Neural progenitor cell (in vitro differentiated cells): ENCODE results near the gene DPYSL5. TPM values are rescaled to one million over a fixed set of nuclear protein-coding genes. Genes with fewer than 3 reads are reported as not detected.
A peak's percentile ranks its signal among the peaks of the same experiment; 100 is the strongest.

Experiments
- DNase-seq: peaks from one replicate; pipeline ENCODE4 v3.0.0-alpha.2; 2016; ENCODE audit warnings: low spot score
- H2AFZ ChIP-seq: fragments of 200-600 bp; sonication (generic); replicated peaks from 2 replicates; pipeline ENCODE4 v1.6.1; 2016; ENCODE audit warnings: antibody characterized with exemption
- H3F3A ChIP-seq: fragments of 200-600 bp; sonication (generic); 2 replicates; pipeline ENCODE4 v1.6.1; 2016; ENCODE audit warnings: antibody characterized with exemption, low read depth
- H3K27ac ChIP-seq: fragments of 200-600 bp; sonication (generic); 2 replicates; pipeline ENCODE4 v1.5.1; 2016; ENCODE audit warnings: mild to moderate bottlenecking
- H3K27me3 ChIP-seq: fragments of 200-600 bp; sonication (generic); 2 replicates; pipeline ENCODE4 v1.6.1; 2016; ENCODE audit warnings: mild to moderate bottlenecking, moderate library complexity
- H3K36me3 ChIP-seq: fragments of 200-600 bp; sonication (generic); 2 replicates; pipeline ENCODE4 v1.5.1; 2016
- H3K4me1 ChIP-seq: fragments of 200-600 bp; sonication (generic); 2 replicates; pipeline ENCODE4 v1.6.1; 2016; ENCODE audit warnings: mixed run types
- H3K4me2 ChIP-seq: fragments of 200-600 bp; sonication (generic); 2 replicates; pipeline ENCODE4 v1.6.1; 2016
- H3K4me3 ChIP-seq: fragments of 200-600 bp; sonication (generic); 2 replicates; pipeline ENCODE4 v1.5.1; 2016
- H3K79me2 ChIP-seq: fragments of 200-600 bp; sonication (generic); 2 replicates; pipeline ENCODE4 v1.6.1; 2016; ENCODE audit warnings: low read depth
- H3K9ac ChIP-seq: fragments of 200-600 bp; sonication (generic); 2 replicates; pipeline ENCODE4 v1.6.1; 2016
- H3K9me3 ChIP-seq: fragments of 200-600 bp; sonication (generic); 2 replicates; pipeline ENCODE4 v1.5.1; 2016; ENCODE audit warnings: low read depth
- H4K20me1 ChIP-seq: fragments of 200-600 bp; sonication (generic); 2 replicates; pipeline ENCODE4 v1.6.1; 2016; ENCODE audit warnings: low read depth
- H3K27ac Mint-ChIP-seq: 3 replicates; pipeline ENCODE4 v1.8.0; 2021; ENCODE audit warnings: mixed read lengths
- H3K27me3 Mint-ChIP-seq: 2 replicates; pipeline ENCODE4 v1.8.0; 2022; ENCODE audit warnings: low read depth, mild to moderate bottlenecking, inconsistent platforms, moderate library complexity, mixed read lengths; ENCODE audit not compliant: insufficient read depth
- H3K36me3 Mint-ChIP-seq: 3 replicates; pipeline ENCODE4 v1.8.0; 2021; ENCODE audit warnings: mixed read lengths
- H3K4me1 Mint-ChIP-seq: 3 replicates; pipeline ENCODE4 v1.8.0; 2021; ENCODE audit warnings: mixed read lengths
- H3K4me3 Mint-ChIP-seq: 3 replicates; pipeline ENCODE4 v1.8.0; 2021; ENCODE audit warnings: mild to moderate bottlenecking, moderate library complexity, mixed read lengths
- H3K9me3 Mint-ChIP-seq: 3 replicates; pipeline ENCODE4 v1.8.0; 2020; ENCODE audit warnings: mixed read lengths
- EZH2 ChIP-seq: fragments of 200-600 bp; sonication (generic); IDR thresholded peaks from 2 replicates; pipeline ENCODE4 v1.6.1; 2017; ENCODE audit warnings: antibody characterized with exemption, mild to moderate bottlenecking, moderate library complexity
- EZH2phosphoT487 ChIP-seq: fragments of 200-600 bp; sonication (generic); IDR thresholded peaks from 2 replicates; pipeline ENCODE4 v1.6.1; 2017; ENCODE audit warnings: antibody characterized with exemption
- total RNA-seq: library from RNA; depleted of rRNA; stranded (reverse); fragments of >200 nt; gene quantifications from 2 replicates; pipeline ENCODE4 v1.2.3, GENCODE V29; 2015; ENCODE audit warnings: low replicate concordance
- TF ChIP-seq, protein P1 (sequence below): fragments of 200-600 bp; sonication (generic); IDR thresholded peaks from 2 replicates; pipeline ENCODE4 v1.5.1; 2017; ENCODE audit warnings: antibody characterized with exemption, mild to moderate bottlenecking

DPYSL5 gene
- total RNA-seq, 1 donor from 2014 or later, result 46.3 TPM

DNA sequence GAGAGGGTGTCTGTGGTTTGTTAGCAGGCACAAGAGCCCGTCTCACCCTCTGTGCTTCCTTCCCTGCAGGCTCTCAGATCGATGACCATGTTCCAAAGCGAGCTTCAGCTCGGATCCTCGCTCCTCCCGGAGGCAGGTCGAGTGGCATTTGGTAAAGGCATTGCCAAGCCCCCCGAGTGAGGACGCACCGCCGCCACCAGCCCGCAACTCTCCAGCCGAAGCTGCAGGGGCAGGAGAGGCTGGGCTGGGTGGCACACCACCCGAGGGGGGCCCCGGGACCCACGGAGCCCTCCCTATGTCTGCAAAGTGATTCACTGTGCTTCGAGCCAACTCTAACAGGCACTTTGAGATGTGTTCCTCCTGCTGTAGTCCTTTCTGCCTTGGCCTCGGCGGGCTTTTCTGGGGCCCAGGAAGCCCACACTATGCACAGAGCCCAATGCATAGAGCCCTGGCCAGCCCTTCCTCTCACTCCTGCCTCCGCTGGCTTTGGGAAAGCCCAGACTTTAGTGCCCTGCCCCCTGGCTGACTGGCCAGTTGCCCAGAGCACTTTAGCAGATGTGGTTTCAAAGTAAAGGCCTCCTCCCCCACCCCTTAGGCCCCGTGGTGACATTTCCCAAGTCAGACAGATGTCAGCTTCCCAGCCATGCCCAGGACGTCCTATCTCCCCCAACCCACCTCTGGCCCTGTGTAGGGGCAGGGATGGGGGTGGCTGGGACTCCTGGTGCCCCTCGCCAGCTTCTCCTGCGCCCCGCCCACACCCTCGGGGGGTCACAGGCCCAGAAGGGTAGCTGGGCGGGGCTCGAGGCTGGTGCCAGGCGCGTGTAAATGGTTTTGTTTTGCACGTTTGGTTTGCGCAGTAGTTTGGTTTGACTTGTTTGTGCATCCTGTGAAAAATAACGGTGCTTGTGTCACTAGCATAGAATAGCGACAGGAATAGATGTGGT, 99.2 kb downstream of the DPYSL5 start:
- Histone ChIP-seq H3K9me3 (no peaks in the 10 kb centered on the region), H3K4me2 (no peak overlapping the region), H3F3A (peaks cover 30% of the 10 kb centered on the region), H4K20me1 (peaks cover 44% of the 10 kb centered on the region), H3K27ac (peak overlapping the region; percentile 46), H3K36me3 (no peaks in the 10 kb centered on the region), H3K9ac (no peak overlapping the region), H3K79me2 (no peaks in the 10 kb centered on the region), H2AFZ (no peak overlapping the region), H3K4me1 (peaks cover 8% of the 10 kb centered on the region), H3K27me3 (no peaks in the 10 kb centered on the region), H3K4me3 (no peak overlapping the region)
- no peak for DNase-seq
- Mint-ChIP-seq H3K36me3 (peaks cover 38% of the 10 kb centered on the region), H3K27ac (no peak overlapping the region), H3K27me3 (peaks cover 4% of the 10 kb centered on the region), H3K4me3 (no peak overlapping the region), H3K9me3 (no peaks in the 10 kb centered on the region), H3K4me1 (peaks cover 5% of the 10 kb centered on the region)
- TF ChIP-seq, protein P1, sequence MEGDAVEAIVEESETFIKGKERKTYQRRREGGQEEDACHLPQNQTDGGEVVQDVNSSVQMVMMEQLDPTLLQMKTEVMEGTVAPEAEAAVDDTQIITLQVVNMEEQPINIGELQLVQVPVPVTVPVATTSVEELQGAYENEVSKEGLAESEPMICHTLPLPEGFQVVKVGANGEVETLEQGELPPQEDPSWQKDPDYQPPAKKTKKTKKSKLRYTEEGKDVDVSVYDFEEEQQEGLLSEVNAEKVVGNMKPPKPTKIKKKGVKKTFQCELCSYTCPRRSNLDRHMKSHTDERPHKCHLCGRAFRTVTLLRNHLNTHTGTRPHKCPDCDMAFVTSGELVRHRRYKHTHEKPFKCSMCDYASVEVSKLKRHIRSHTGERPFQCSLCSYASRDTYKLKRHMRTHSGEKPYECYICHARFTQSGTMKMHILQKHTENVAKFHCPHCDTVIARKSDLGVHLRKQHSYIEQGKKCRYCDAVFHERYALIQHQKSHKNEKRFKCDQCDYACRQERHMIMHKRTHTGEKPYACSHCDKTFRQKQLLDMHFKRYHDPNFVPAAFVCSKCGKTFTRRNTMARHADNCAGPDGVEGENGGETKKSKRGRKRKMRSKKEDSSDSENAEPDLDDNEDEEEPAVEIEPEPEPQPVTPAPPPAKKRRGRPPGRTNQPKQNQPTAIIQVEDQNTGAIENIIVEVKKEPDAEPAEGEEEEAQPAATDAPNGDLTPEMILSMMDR, result no peak
- TF ChIP-seq EZH2phosphoT487 (no peak), EZH2 (no peak)

DNA sequence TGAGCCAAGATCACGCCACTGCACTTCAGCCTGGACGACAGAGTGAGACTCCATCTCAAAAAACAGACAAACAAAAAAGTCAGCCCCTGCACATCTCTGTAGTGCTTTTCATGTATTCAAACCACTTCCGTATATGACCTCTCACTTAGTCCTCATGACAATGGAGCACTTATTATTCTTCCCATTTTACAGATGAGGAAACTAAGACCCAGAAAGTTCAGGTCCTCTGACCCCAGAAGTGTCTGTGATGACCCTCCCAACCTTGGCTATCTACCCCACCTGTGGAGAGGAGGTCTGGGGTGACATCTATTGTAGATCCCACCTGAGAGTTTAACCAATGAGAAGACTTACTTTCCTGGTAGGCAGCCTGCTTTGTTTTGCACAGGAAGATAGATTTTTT, 100.9 kb downstream of the DPYSL5 start:
- no peak for TF ChIP-seq EZH2
- TF ChIP-seq, protein P1, result no peak
- TF ChIP-seq EZH2phosphoT487, result no peak
- Histone ChIP-seq H3K9me3 (no peaks in the 10 kb centered on the region), H4K20me1 (peaks cover 32% of the 10 kb centered on the region), H3K4me2 (no peak overlapping the region), H3K27ac (no peak overlapping the region), H3F3A (peaks cover 32% of the 10 kb centered on the region), H3K36me3 (no peaks in the 10 kb centered on the region), H2AFZ (no peak overlapping the region), H3K79me2 (no peaks in the 10 kb centered on the region), H3K9ac (no peak overlapping the region), H3K4me3 (no peak overlapping the region), H3K27me3 (no peaks in the 10 kb centered on the region), H3K4me1 (peaks cover 8% of the 10 kb centered on the region)
- H3K4me1 Mint-ChIP-seq, result no peaks in the 10 kb centered on the region
- no peak for DNase-seq
- H3K36me3 Mint-ChIP-seq, result peaks cover 25% of the 10 kb centered on the region
- no peak overlapping the region for H3K27ac Mint-ChIP-seq
- H3K4me3 Mint-ChIP-seq, result no peak overlapping the region
- peaks cover 2% of the 10 kb centered on the region for H3K27me3 Mint-ChIP-seq
- no peaks in the 10 kb centered on the region for H3K9me3 Mint-ChIP-seq

DNA sequence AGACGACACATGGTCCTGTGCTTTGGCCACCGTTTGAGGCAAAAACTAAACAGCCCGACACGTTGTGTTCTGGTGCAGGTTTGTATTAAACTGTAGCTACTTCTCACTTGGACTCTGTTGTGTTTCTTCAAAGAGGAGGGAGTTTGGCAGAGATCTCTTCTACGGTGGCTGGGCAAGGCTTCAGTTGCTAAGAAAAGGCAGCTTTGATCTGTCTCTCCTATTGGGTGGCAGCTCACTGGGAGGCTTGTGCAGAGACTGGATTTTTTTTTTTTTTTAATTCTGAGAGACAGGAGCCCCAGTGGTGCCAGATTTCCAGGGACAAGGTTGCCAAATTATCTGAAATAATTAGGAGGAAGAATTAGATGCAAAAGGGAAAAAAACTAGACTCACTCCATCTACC, 102.3 kb downstream of the DPYSL5 start:
- H3K9me3 ChIP-seq, result no peaks in the 10 kb centered on the region
- TF ChIP-seq EZH2, result no peak
- TF ChIP-seq, protein P1, result no peak
- no peak for TF ChIP-seq EZH2phosphoT487
- no peaks in the 10 kb centered on the region for H3K36me3 ChIP-seq
- H3K9ac ChIP-seq, result no peak overlapping the region
- Mint-ChIP-seq H3K27ac (no peak overlapping the region), H3K4me3 (no peak overlapping the region), H3K27me3 (peaks cover 2% of the 10 kb centered on the region), H3K4me1 (no peaks in the 10 kb centered on the region), H3K9me3 (no peaks in the 10 kb centered on the region), H3K36me3 (peaks cover 22% of the 10 kb centered on the region)
- DNase-seq, result no peak
- peaks cover 20% of the 10 kb centered on the region for H4K20me1 ChIP-seq
- H3K4me1 ChIP-seq, result peaks cover 8% of the 10 kb centered on the region
- H2AFZ ChIP-seq, result no peak overlapping the region
- no peak overlapping the region for H3K4me2 ChIP-seq
- no peaks in the 10 kb centered on the region for H3K79me2 ChIP-seq
- peaks cover 32% of the 10 kb centered on the region for H3F3A ChIP-seq
- H3K27ac ChIP-seq, result no peak overlapping the region
- H3K4me3 ChIP-seq, result no peak overlapping the region
- H3K27me3 ChIP-seq, result peaks cover 8% of the 10 kb centered on the region
